ENCODE measurements around the gene HS1BP3.

HS1BP3 gene

GRCh38 chr2:20608666-20609348 is 42.1 kb downstream of the HS1BP3 start:
- no CpG with 5 or more reads among the region's 7 CpGs for WGBS (ENCODE audit: extremely low coverage, insufficient coverage, insufficient read length)
- no peak overlapping the region for H3K27ac ChIP-seq (ENCODE audit: low read depth, low read length)
- H4K8ac ChIP-seq (ENCODE audit: low read depth, low read length): no peak overlapping the region
- no peak overlapping the region for H3K4ac ChIP-seq (ENCODE audit: low read depth, low read length)
- H3K79me1 ChIP-seq (ENCODE audit: low read length): peaks cover 9% of the 10 kb centered on the region
- H2BK120ac ChIP-seq (ENCODE audit: insufficient read depth, low read length, poor library complexity): no peak overlapping the region
- peak overlapping the region; percentile 38 for H2AK5ac ChIP-seq (ENCODE audit: low read length)
- no peaks in the 10 kb centered on the region for H3K36me3 ChIP-seq (ENCODE audit: control insufficient read depth in 1 of 2, insufficient read depth in 2 of 2, low read length in 2 of 2)
- DNase-seq: no peak
- no peaks in the 10 kb centered on the region for H3K27me3 ChIP-seq (ENCODE audit: insufficient read depth, low read length)
- no peak overlapping the region for H4K91ac ChIP-seq (ENCODE audit: low read depth, low read length)
- no peak overlapping the region for H3K23ac ChIP-seq (ENCODE audit: low read length)
- H2BK5ac ChIP-seq (ENCODE audit: low read depth, low read length, poor library complexity): no peak overlapping the region
- peaks cover 1% of the 10 kb centered on the region for H3K9me3 ChIP-seq (ENCODE audit: insufficient read depth, low read depth, low read length)
- H3K4me2 ChIP-seq (ENCODE audit: low read length): no peak overlapping the region
- no peak overlapping the region for H3K18ac ChIP-seq (ENCODE audit: low read length)
- no peak overlapping the region for H3K14ac ChIP-seq (ENCODE audit: low read length)
- H4K12ac ChIP-seq (ENCODE audit: low read depth, low read length): no peak overlapping the region
- H3K4me3 ChIP-seq (ENCODE audit: low read depth, low read length): no peak overlapping the region
- H3K9ac ChIP-seq (ENCODE audit: low read length): no peak overlapping the region
- H3K4me1 ChIP-seq (ENCODE audit: control insufficient read depth in 1 of 2, insufficient read depth in 2 of 2, low read length in 2 of 2): peaks cover 4 to 11% of the 10 kb centered on the region in 2 experiments
- H2AFZ ChIP-seq (ENCODE audit: insufficient read depth, low read length, poor library complexity): no peak overlapping the region
- peaks cover 2% of the 10 kb centered on the region for H3K79me2 ChIP-seq (ENCODE audit: control insufficient read depth, insufficient read depth, low read length, poor library complexity)
- H2BK12ac ChIP-seq (ENCODE audit: low read length): peak overlapping the region; percentile 54

- H3K27me3 ChIP-seq (ENCODE audit: insufficient read depth, low read length): no peaks in the 10 kb centered on the region
- H2AFZ ChIP-seq (ENCODE audit: insufficient read depth, low read length, poor library complexity): no peak overlapping the region
- no peak overlapping the region for H4K91ac ChIP-seq (ENCODE audit: low read depth, low read length)
- no peak overlapping the region for H4K12ac ChIP-seq (ENCODE audit: low read depth, low read length)
- peaks cover 2% of the 10 kb centered on the region for H3K79me2 ChIP-seq (ENCODE audit: control insufficient read depth, insufficient read depth, low read length, poor library complexity)
- no peak overlapping the region for H3K23ac ChIP-seq (ENCODE audit: low read length)
- H3K4me1 ChIP-seq (ENCODE audit: control insufficient read depth in 1 of 2, insufficient read depth in 2 of 2, low read length in 2 of 2): peaks cover 4 to 11% of the 10 kb centered on the region in 2 experiments
- no peak overlapping the region for H2BK120ac ChIP-seq (ENCODE audit: insufficient read depth, low read length, poor library complexity)
- H4K8ac ChIP-seq (ENCODE audit: low read depth, low read length): no peak overlapping the region
- H2BK5ac ChIP-seq (ENCODE audit: low read depth, low read length, poor library complexity): no peak overlapping the region
- H3K36me3 ChIP-seq (ENCODE audit: control insufficient read depth in 1 of 2, insufficient read depth in 2 of 2, low read length in 2 of 2): no peaks in the 10 kb centered on the region
- no peak overlapping the region for H3K18ac ChIP-seq (ENCODE audit: low read length)
- no peak overlapping the region for H2AK5ac ChIP-seq (ENCODE audit: low read length)
- WGBS (ENCODE audit: extremely low coverage, insufficient coverage, insufficient read length): no CpG with 5 or more reads among the region's 2 CpGs
- no peak for DNase-seq
- H3K4me3 ChIP-seq (ENCODE audit: low read depth, low read length): no peak overlapping the region
- H2BK12ac ChIP-seq (ENCODE audit: low read length): no peak overlapping the region
- H3K79me1 ChIP-seq (ENCODE audit: low read length): peaks cover 9% of the 10 kb centered on the region
- peaks cover 1% of the 10 kb centered on the region for H3K9me3 ChIP-seq (ENCODE audit: insufficient read depth, low read depth, low read length)
- H3K4me2 ChIP-seq (ENCODE audit: low read length): no peak overlapping the region
- H3K14ac ChIP-seq (ENCODE audit: low read length): no peak overlapping the region
- H3K9ac ChIP-seq (ENCODE audit: low read length): no peak overlapping the region
- H3K27ac ChIP-seq (ENCODE audit: low read depth, low read length): no peak overlapping the region
- no peak overlapping the region for H3K4ac ChIP-seq (ENCODE audit: low read depth, low read length)
Observed at GRCh38 chr2:20607446-20607845, 43.5 kb downstream of the HS1BP3 start.

DNA sequence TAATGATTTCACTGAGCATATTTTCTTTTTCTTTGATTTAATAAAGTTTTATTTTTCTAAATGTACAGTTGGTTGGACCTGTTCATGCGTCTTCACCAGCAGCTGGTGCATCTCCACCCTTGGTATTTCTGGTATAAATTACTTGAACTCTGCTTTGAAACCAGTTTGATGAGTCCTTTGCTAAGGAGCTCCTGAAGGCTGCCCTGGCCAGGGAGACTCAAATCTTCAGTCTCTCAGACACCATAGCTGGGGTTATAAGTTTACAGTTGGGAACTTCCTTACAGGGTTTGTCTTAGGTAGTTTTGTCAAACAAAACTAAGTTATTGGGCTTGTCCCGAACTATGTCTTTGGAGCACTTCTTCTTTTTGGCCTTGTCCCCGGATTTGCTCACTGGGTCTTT is 44.7 kb downstream of the HS1BP3 start:
- H3K14ac ChIP-seq (ENCODE audit: low read length): no peak overlapping the region
- WGBS (ENCODE audit: extremely low coverage, insufficient coverage, insufficient read length): no CpG with 5 or more reads among the region's 3 CpGs
- H3K18ac ChIP-seq (ENCODE audit: low read length): no peak overlapping the region
- H4K8ac ChIP-seq (ENCODE audit: low read depth, low read length): no peak overlapping the region
- no peak overlapping the region for H3K23ac ChIP-seq (ENCODE audit: low read length)
- no peak overlapping the region for H4K12ac ChIP-seq (ENCODE audit: low read depth, low read length)
- H4K91ac ChIP-seq (ENCODE audit: low read depth, low read length): no peak overlapping the region
- no peak overlapping the region for H2BK120ac ChIP-seq (ENCODE audit: insufficient read depth, low read length, poor library complexity)
- H2AFZ ChIP-seq (ENCODE audit: insufficient read depth, low read length, poor library complexity): no peak overlapping the region
- no peak overlapping the region for H2BK5ac ChIP-seq (ENCODE audit: low read depth, low read length, poor library complexity)
- H3K79me1 ChIP-seq (ENCODE audit: low read length): peaks cover 7% of the 10 kb centered on the region
- H2AK5ac ChIP-seq (ENCODE audit: low read length): no peak overlapping the region
- no peaks in the 10 kb centered on the region for H3K27me3 ChIP-seq (ENCODE audit: insufficient read depth, low read length)
- H3K4me1 ChIP-seq (ENCODE audit: control insufficient read depth in 1 of 2, insufficient read depth in 2 of 2, low read length in 2 of 2): peaks cover 0 to 5% of the 10 kb centered on the region in 2 experiments
- no peak overlapping the region for H3K4me2 ChIP-seq (ENCODE audit: low read length)
- H3K79me2 ChIP-seq (ENCODE audit: control insufficient read depth, insufficient read depth, low read length, poor library complexity): no peaks in the 10 kb centered on the region
- H2BK12ac ChIP-seq (ENCODE audit: low read length): no peak overlapping the region
- H3K36me3 ChIP-seq (ENCODE audit: control insufficient read depth in 1 of 2, insufficient read depth in 2 of 2, low read length in 2 of 2): no peaks in the 10 kb centered on the region
- peak overlapping the region; percentile 14 for H3K4ac ChIP-seq (ENCODE audit: low read depth, low read length)
- DNase-seq: no peak
- H3K4me3 ChIP-seq (ENCODE audit: low read depth, low read length): no peak overlapping the region
- no peak overlapping the region for H3K27ac ChIP-seq (ENCODE audit: low read depth, low read length)
- peaks cover 1% of the 10 kb centered on the region for H3K9me3 ChIP-seq (ENCODE audit: insufficient read depth, low read depth, low read length)
- H3K9ac ChIP-seq (ENCODE audit: low read length): no peak overlapping the region

GRCh38 chr2:20604951-20605381 is 45.9 kb downstream of the HS1BP3 start:
- no peak overlapping the region for H3K23ac ChIP-seq (ENCODE audit: low read length)
- H2AK5ac ChIP-seq (ENCODE audit: low read length): no peak overlapping the region
- no peak overlapping the region for H4K91ac ChIP-seq (ENCODE audit: low read depth, low read length)
- H2AFZ ChIP-seq (ENCODE audit: insufficient read depth, low read length, poor library complexity): no peak overlapping the region
- H3K79me2 ChIP-seq (ENCODE audit: control insufficient read depth, insufficient read depth, low read length, poor library complexity): no peaks in the 10 kb centered on the region
- H3K27ac ChIP-seq (ENCODE audit: low read depth, low read length): no peak overlapping the region
- no peaks in the 10 kb centered on the region for H3K27me3 ChIP-seq (ENCODE audit: insufficient read depth, low read length)
- H4K8ac ChIP-seq (ENCODE audit: low read depth, low read length): no peak overlapping the region
- H3K9ac ChIP-seq (ENCODE audit: low read length): no peak overlapping the region
- no peak for DNase-seq
- H3K4me1 ChIP-seq (ENCODE audit: control insufficient read depth in 1 of 2, insufficient read depth in 2 of 2, low read length in 2 of 2): peaks cover 3 to 5% of the 10 kb centered on the region in 2 experiments
- no peak overlapping the region for H3K4ac ChIP-seq (ENCODE audit: low read depth, low read length)
- H3K14ac ChIP-seq (ENCODE audit: low read length): no peak overlapping the region
- H3K36me3 ChIP-seq (ENCODE audit: control insufficient read depth in 1 of 2, insufficient read depth in 2 of 2, low read length in 2 of 2): no peaks in the 10 kb centered on the region
- no peak overlapping the region for H2BK120ac ChIP-seq (ENCODE audit: insufficient read depth, low read length, poor library complexity)
- no peak overlapping the region for H2BK5ac ChIP-seq (ENCODE audit: low read depth, low read length, poor library complexity)
- no peak overlapping the region for H3K4me3 ChIP-seq (ENCODE audit: low read depth, low read length)
- peaks cover 11% of the 10 kb centered on the region for H3K79me1 ChIP-seq (ENCODE audit: low read length)
- H3K18ac ChIP-seq (ENCODE audit: low read length): no peak overlapping the region
- peaks cover 1% of the 10 kb centered on the region for H3K9me3 ChIP-seq (ENCODE audit: insufficient read depth, low read depth, low read length)
- no peak overlapping the region for H3K4me2 ChIP-seq (ENCODE audit: low read length)
- no peak overlapping the region for H4K12ac ChIP-seq (ENCODE audit: low read depth, low read length)
- no CpG with 5 or more reads among the region's 5 CpGs for WGBS (ENCODE audit: extremely low coverage, insufficient coverage, insufficient read length)
- H2BK12ac ChIP-seq (ENCODE audit: low read length): no peak overlapping the region
